ENCODE measurements around the gene ARHGAP5. TPM values are rescaled to one million over a fixed set of nuclear protein-coding genes. Genes with fewer than 3 reads are reported as not detected.
A peak's percentile ranks its signal among the peaks of the same experiment; 100 is the strongest.

ARHGAP5 gene
- total and polyA plus RNA-seq, 3 experiments from 2014 or later, result 15.9 to 38.2 (median 37.9) TPM

- H3K27ac ChIP-seq (ENCODE audit: low read depth, low read length), result peak overlapping the region; percentile 61
- peak overlapping the region; percentile 89 for H3K4me3 ChIP-seq (ENCODE audit: low read length)
- Mint-ChIP-seq H3K36me3 (peaks cover 0 to 11% (median 0%) of the 10 kb centered on the region in 3 donors), H3K9me3 (no peaks in the 10 kb centered on the region), H3K4me1 (peaks cover 41 to 57% (median 57%) of the 10 kb centered on the region in 3 donors), H3K27ac (peak overlapping the region; percentile 89 to 96 (median 93)), H3K4me3 (peak overlapping the region; percentile 91 to 100 (median 97)), H3K27me3 (peaks cover 3% of the 10 kb centered on the region in 2 donors)
- ChIA-PET POLR2A (no interaction called here), CTCF (interaction anchor here (0.7 to 3.0 kb wide), 2 partner anchors 124 to 174 kb away, joined by 3 to 23 read pairs; no protein-coding TSS in a partner anchor)
- no peaks in the 10 kb centered on the region for H3K36me3 ChIP-seq (ENCODE audit: insufficient read depth, low read length)
- no peaks in the 10 kb centered on the region for H3K27me3 ChIP-seq (ENCODE audit: insufficient read depth, low read length, poor library complexity, severe bottlenecking)
- H3K9me3 ChIP-seq (ENCODE audit: low read length), result no peaks in the 10 kb centered on the region
- H3K4me1 ChIP-seq (ENCODE audit: insufficient read depth, low read length), result peaks cover 14% of the 10 kb centered on the region
- peak in 2 of 5 donors; percentile 1 to 46 for DNase-seq
Observed at GRCh38 chr14:32078023-32078857, 1.1 kb downstream of the ARHGAP5 start.

GRCh38 chr14:32078858-32079216 lies 1.7 kb downstream of the ARHGAP5 start:
- no peaks in the 10 kb centered on the region for H3K9me3 Mint-ChIP-seq
- ChIA-PET POLR2A (no interaction called here), CTCF (no interaction called here)
- H3K27me3 Mint-ChIP-seq, result peaks cover 3% of the 10 kb centered on the region in 2 donors
- Histone ChIP-seq H3K36me3 (ENCODE audit: insufficient read depth, low read length) (no peaks in the 10 kb centered on the region), H3K27ac (ENCODE audit: low read depth, low read length) (no peak overlapping the region), H3K4me3 (ENCODE audit: low read length) (no peak overlapping the region), H3K27me3 (ENCODE audit: insufficient read depth, low read length, poor library complexity, severe bottlenecking) (no peaks in the 10 kb centered on the region), H3K4me1 (ENCODE audit: insufficient read depth, low read length) (peaks cover 14% of the 10 kb centered on the region), H3K9me3 (ENCODE audit: low read length) (no peaks in the 10 kb centered on the region)
- peak overlapping the region; percentile 91 to 100 (median 97) for H3K4me3 Mint-ChIP-seq
- H3K4me1 Mint-ChIP-seq, result peaks cover 43 to 60% (median 58%) of the 10 kb centered on the region in 3 donors
- peak overlapping the region in 4 of 8 donors; percentile 5 to 95 (median 16) for H3K27ac Mint-ChIP-seq
- DNase-seq, result no peak
- H3K36me3 Mint-ChIP-seq, result peaks cover 0 to 11% (median 0%) of the 10 kb centered on the region in 3 donors

DNA sequence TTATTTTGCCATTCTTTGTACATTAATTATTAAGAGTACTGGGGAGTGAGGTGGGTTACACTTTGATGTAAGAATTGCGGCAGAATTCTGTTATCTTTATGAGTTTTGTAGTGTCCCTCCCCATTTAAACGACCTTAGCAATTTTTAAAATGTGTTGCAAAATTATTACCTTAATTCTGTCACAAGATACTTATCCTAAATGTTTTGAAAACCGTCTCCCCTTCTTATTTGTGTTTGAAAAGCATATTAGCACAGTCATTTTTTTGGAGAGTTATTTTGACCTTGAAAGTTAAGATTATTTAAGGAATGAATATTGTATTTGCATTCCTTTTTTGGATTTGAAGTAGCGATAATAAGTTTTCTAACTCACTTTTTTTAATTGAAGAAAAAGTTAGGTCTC lies 2.2 kb downstream of the ARHGAP5 start:
- H3K9me3 Mint-ChIP-seq, result no peaks in the 10 kb centered on the region
- Histone ChIP-seq H3K36me3 (ENCODE audit: insufficient read depth, low read length) (no peaks in the 10 kb centered on the region), H3K4me1 (ENCODE audit: insufficient read depth, low read length) (peaks cover 14% of the 10 kb centered on the region), H3K27me3 (ENCODE audit: insufficient read depth, low read length, poor library complexity, severe bottlenecking) (no peaks in the 10 kb centered on the region), H3K4me3 (ENCODE audit: low read length) (no peak overlapping the region), H3K9me3 (ENCODE audit: low read length) (no peaks in the 10 kb centered on the region), H3K27ac (ENCODE audit: low read depth, low read length) (no peak overlapping the region)
- peak overlapping the region in 1 of 8 donors; percentile 16 for H3K27ac Mint-ChIP-seq
- peaks cover 0 to 11% (median 0%) of the 10 kb centered on the region in 3 donors for H3K36me3 Mint-ChIP-seq
- POLR2A ChIA-PET, result no interaction called here
- no peak for DNase-seq
- CTCF ChIA-PET, result no interaction called here
- peaks cover 3% of the 10 kb centered on the region in 2 donors for H3K27me3 Mint-ChIP-seq
- peaks cover 43 to 64% (median 54%) of the 10 kb centered on the region in 3 donors for H3K4me1 Mint-ChIP-seq
- H3K4me3 Mint-ChIP-seq, result peak overlapping the region in 5 of 7 donors; percentile 95 to 100 (median 97)

DNA sequence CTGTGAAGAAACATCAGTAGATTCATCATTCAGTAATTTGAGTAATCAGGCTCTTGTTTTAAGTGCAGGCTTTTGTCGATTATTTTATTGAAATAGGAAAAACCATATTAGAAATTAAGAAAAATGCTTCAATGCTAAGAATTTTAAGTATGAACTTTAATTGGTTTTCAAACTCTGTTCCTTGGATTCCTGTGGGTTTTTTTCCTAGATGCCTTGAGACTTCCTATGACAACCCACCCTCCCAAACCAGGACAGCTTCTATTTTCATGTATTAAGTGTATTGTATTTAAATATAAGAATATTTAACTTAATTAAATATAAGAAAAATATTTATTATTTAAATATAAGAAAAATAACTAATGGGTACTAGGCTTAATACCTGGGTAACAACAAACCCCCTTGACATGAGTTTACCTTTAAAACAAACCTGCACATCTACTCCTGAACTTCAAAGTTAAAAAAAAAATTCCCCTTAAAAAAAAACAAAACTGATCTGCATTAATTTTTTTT lies 3.0 kb downstream of the ARHGAP5 start:
- Histone ChIP-seq H3K4me3 (ENCODE audit: low read length) (no peak overlapping the region), H3K27ac (ENCODE audit: low read depth, low read length) (no peak overlapping the region), H3K9me3 (ENCODE audit: low read length) (no peaks in the 10 kb centered on the region), H3K4me1 (ENCODE audit: insufficient read depth, low read length) (peaks cover 14% of the 10 kb centered on the region), H3K27me3 (ENCODE audit: insufficient read depth, low read length, poor library complexity, severe bottlenecking) (no peaks in the 10 kb centered on the region), H3K36me3 (ENCODE audit: insufficient read depth, low read length) (no peaks in the 10 kb centered on the region)
- Mint-ChIP-seq H3K27me3 (peaks cover 3% of the 10 kb centered on the region in 2 donors), H3K36me3 (peaks cover 0 to 11% (median 0%) of the 10 kb centered on the region in 3 donors), H3K4me3 (no peak overlapping the region), H3K4me1 (peaks cover 41 to 72% (median 56%) of the 10 kb centered on the region in 3 donors), H3K9me3 (no peaks in the 10 kb centered on the region), H3K27ac (no peak overlapping the region)
- CTCF ChIA-PET, result interaction anchor here (1.6 kb wide), 1 partner anchor 175 kb away, joined by 4 read pairs; no protein-coding TSS in a partner anchor
- POLR2A ChIA-PET, result no interaction called here
- DNase-seq, result no peak

DNA sequence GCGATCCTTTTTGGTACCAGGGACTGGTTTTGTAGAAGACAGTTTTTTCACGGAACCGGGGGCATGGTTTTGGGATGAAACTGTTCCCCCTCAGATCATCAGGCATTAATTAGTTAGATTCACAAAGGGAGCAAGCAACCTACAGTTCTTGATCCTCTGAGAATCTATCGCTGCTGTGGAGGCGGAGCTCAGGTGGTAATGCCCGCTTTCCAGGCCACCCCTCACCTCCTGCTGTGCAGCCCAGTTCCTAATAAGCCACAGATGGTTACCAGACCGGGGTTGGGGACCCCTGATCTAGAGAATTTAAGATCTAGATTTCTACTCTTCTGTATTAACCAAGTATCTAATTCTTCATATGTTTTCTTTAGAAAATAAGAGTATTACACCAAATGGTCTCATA lies 4.8 kb downstream of the ARHGAP5 start:
- Histone ChIP-seq H3K9me3 (ENCODE audit: low read length) (no peaks in the 10 kb centered on the region), H3K27me3 (ENCODE audit: insufficient read depth, low read length, poor library complexity, severe bottlenecking) (no peaks in the 10 kb centered on the region), H3K4me1 (ENCODE audit: insufficient read depth, low read length) (peaks cover 14% of the 10 kb centered on the region), H3K4me3 (ENCODE audit: low read length) (no peak overlapping the region), H3K36me3 (ENCODE audit: insufficient read depth, low read length) (no peaks in the 10 kb centered on the region), H3K27ac (ENCODE audit: low read depth, low read length) (no peak overlapping the region)
- POLR2A ChIA-PET, result no interaction called here
- Mint-ChIP-seq H3K27ac (no peak overlapping the region), H3K27me3 (peaks cover 3% of the 10 kb centered on the region in 2 donors), H3K9me3 (no peaks in the 10 kb centered on the region), H3K36me3 (peaks cover 0 to 5% (median 0%) of the 10 kb centered on the region in 3 donors), H3K4me3 (no peak overlapping the region), H3K4me1 (peaks cover 39 to 75% (median 53%) of the 10 kb centered on the region in 3 donors)
- CTCF ChIA-PET, result interaction anchor here (1.0 kb wide), 1 partner anchor 170 kb away, joined by 3 read pairs; no protein-coding TSS in a partner anchor
- DNase-seq, result no peak

- Histone ChIP-seq H3K4me1 (ENCODE audit: insufficient read depth, low read length) (peaks cover 12% of the 10 kb centered on the region), H3K27me3 (ENCODE audit: insufficient read depth, low read length, poor library complexity, severe bottlenecking) (no peaks in the 10 kb centered on the region), H3K9me3 (ENCODE audit: low read length) (no peaks in the 10 kb centered on the region), H3K36me3 (ENCODE audit: insufficient read depth, low read length) (no peaks in the 10 kb centered on the region), H3K4me3 (ENCODE audit: low read length) (no peak overlapping the region), H3K27ac (ENCODE audit: low read depth, low read length) (no peak overlapping the region)
- H3K9me3 Mint-ChIP-seq, result no peaks in the 10 kb centered on the region
- POLR2A ChIA-PET, result no interaction called here
- peaks cover 0 to 3% of the 10 kb centered on the region in 2 donors for H3K27me3 Mint-ChIP-seq
- H3K36me3 Mint-ChIP-seq, result no peaks in the 10 kb centered on the region
- H3K4me1 Mint-ChIP-seq, result peaks cover 37 to 82% (median 51%) of the 10 kb centered on the region in 3 donors
- CTCF ChIA-PET, result no interaction called here
- no peak overlapping the region for H3K4me3 Mint-ChIP-seq
- no peak for DNase-seq
- H3K27ac Mint-ChIP-seq, result no peak overlapping the region
Observed at GRCh38 chr14:32083315-32083624, 6.2 kb downstream of the ARHGAP5 start.

GRCh38 chr14:32083789-32084188 lies 6.7 kb downstream of the ARHGAP5 start:
- H3K27ac ChIP-seq (ENCODE audit: low read depth, low read length), result no peak overlapping the region

DNA sequence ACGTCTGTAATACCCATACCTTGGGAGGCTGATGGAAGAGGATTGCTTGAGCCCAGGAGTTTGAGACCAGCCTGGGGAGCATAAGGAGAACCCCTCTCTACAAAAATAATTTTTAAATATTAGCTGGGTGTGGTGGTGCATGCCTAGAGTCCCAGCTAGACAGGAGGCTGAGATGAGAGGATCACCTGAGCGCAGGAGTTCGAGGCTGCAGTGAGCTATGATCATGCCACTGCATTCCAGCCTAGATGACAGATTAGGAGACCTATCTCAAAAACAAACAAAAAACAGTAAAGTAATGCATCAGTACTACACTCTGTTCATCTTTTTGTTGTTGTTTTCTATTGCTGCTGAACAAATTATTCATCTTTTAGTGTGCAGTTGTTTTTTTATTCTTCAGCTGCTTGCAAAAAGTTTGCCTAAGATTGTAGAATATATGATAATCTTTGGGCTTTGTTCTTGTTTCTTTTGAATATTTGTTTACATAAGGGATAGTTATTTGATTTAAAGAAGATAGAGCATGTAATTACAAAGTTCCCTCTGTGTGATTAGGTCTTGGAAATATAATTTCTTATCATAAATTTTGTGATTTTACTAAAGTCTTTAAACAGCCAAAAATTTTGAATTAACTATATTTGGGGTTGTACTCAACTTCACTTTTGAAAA lies 8.2 kb downstream of the ARHGAP5 start:
- Histone ChIP-seq H3K4me3 (ENCODE audit: low read length) (no peak overlapping the region), H3K4me1 (ENCODE audit: insufficient read depth, low read length) (no peaks in the 10 kb centered on the region), H3K36me3 (ENCODE audit: insufficient read depth, low read length) (no peaks in the 10 kb centered on the region), H3K27me3 (ENCODE audit: insufficient read depth, low read length, poor library complexity, severe bottlenecking) (no peaks in the 10 kb centered on the region), H3K27ac (ENCODE audit: low read depth, low read length) (no peak overlapping the region), H3K9me3 (ENCODE audit: low read length) (no peaks in the 10 kb centered on the region)
- Mint-ChIP-seq H3K4me3 (no peak overlapping the region), H3K4me1 (peaks cover 25 to 75% (median 42%) of the 10 kb centered on the region in 3 donors), H3K36me3 (peaks cover 0 to under 1% (median under 1%) of the 10 kb centered on the region in 3 donors), H3K9me3 (no peaks in the 10 kb centered on the region), H3K27me3 (peaks cover 0 to 3% of the 10 kb centered on the region in 2 donors), H3K27ac (no peak overlapping the region)
- DNase-seq, result no peak
- ChIA-PET CTCF (interaction anchor here (0.9 kb wide), 1 partner anchor 115 kb away, joined by 3 read pairs; no protein-coding TSS in a partner anchor), POLR2A (no interaction called here)

More at GRCh38 chr14:32083789-32084188, 6.7 kb downstream of the ARHGAP5 start:
- ChIA-PET CTCF (no interaction called here), POLR2A (no interaction called here)
- H3K36me3 Mint-ChIP-seq, result no peaks in the 10 kb centered on the region
- no peak for DNase-seq
- H3K4me1 ChIP-seq (ENCODE audit: insufficient read depth, low read length), result peaks cover 7% of the 10 kb centered on the region
- H3K4me3 Mint-ChIP-seq, result no peak overlapping the region
- no peaks in the 10 kb centered on the region for H3K27me3 ChIP-seq (ENCODE audit: insufficient read depth, low read length, poor library complexity, severe bottlenecking)
- H3K4me3 ChIP-seq (ENCODE audit: low read length), result no peak overlapping the region
- peaks cover 32 to 80% (median 50%) of the 10 kb centered on the region in 3 donors for H3K4me1 Mint-ChIP-seq
- peaks cover 0 to 3% of the 10 kb centered on the region in 2 donors for H3K27me3 Mint-ChIP-seq
- H3K9me3 ChIP-seq (ENCODE audit: low read length), result no peaks in the 10 kb centered on the region
- no peaks in the 10 kb centered on the region for H3K9me3 Mint-ChIP-seq
- H3K27ac Mint-ChIP-seq, result no peak overlapping the region
- H3K36me3 ChIP-seq (ENCODE audit: insufficient read depth, low read length), result no peaks in the 10 kb centered on the region
